ENCODE measurements around the gene ZNF433.
"Not testable (repeated sequence)": the region's sequence is repeated elsewhere in the genome, so short reads cannot be mapped to it uniquely, and the experiment has no call there.

Gene ZNF433

GRCh38 chr19:11995174-11995573, 40.3 kb downstream of the ZNF433 start:
- H4K20me1 ChIP-seq (ENCODE audit: insufficient read depth), result no peaks in the 10 kb centered on the region

GRCh38 chr19:11991921-11992320, 43.6 kb downstream of the ZNF433 start:
- not testable (repeated sequence) for H3K4me1 ChIP-seq (ENCODE audit: low read depth, poor library complexity, severe bottlenecking); H4K20me1 ChIP-seq (ENCODE audit: insufficient read depth); H3K4me2 ChIP-seq; H3K9ac ChIP-seq; H3K79me2 ChIP-seq (ENCODE audit: insufficient read depth, low read depth); H2AFZ ChIP-seq (ENCODE audit: low read depth); H3K4me3 ChIP-seq (IDR thresholded peaks at IDR 0.05; ENCODE audit: insufficient read depth, low read depth, low read length); H3K27ac ChIP-seq; H3K27me3 ChIP-seq (ENCODE audit: insufficient read depth, low read depth); H3K36me3 ChIP-seq (ENCODE audit: insufficient read depth)

More at GRCh38 chr19:11995174-11995573, 40.3 kb downstream of the ZNF433 start:
- H3K4me3 ChIP-seq (IDR thresholded peaks at IDR 0.05; ENCODE audit: insufficient read depth, low read depth, low read length), result no peak overlapping the region
- TF ChIP-seq CTCF (conservative IDR thresholded peaks at IDR 0.05; ENCODE audit: low read depth, low read length), result no peak
- H3K9ac ChIP-seq, result no peak overlapping the region
- no peak overlapping the region for H3K27ac ChIP-seq
- no peaks in the 10 kb centered on the region for H3K27me3 ChIP-seq (ENCODE audit: insufficient read depth, low read depth)
- H3K79me2 ChIP-seq (ENCODE audit: insufficient read depth, low read depth), result no peaks in the 10 kb centered on the region
- H3K4me1 ChIP-seq (ENCODE audit: low read depth, poor library complexity, severe bottlenecking), result no peaks in the 10 kb centered on the region
- no peak overlapping the region for H3K4me2 ChIP-seq
- no peak overlapping the region for H2AFZ ChIP-seq (ENCODE audit: low read depth)
- no peaks in the 10 kb centered on the region for H3K36me3 ChIP-seq (ENCODE audit: insufficient read depth)

GRCh38 chr19:11989112-11989456, 46.4 kb downstream of the ZNF433 start:
- H3K4me2 ChIP-seq, result peak overlapping the region; percentile 71; the same call in 1 of the 2 replicates
- no peaks in the 10 kb centered on the region for H3K4me1 ChIP-seq (ENCODE audit: low read depth, poor library complexity, severe bottlenecking)
- no peak overlapping the region for H3K4me3 ChIP-seq (IDR thresholded peaks at IDR 0.05; ENCODE audit: insufficient read depth, low read depth, low read length)
- no peak overlapping the region for H3K9ac ChIP-seq
- H4K20me1 ChIP-seq (ENCODE audit: insufficient read depth), result no peaks in the 10 kb centered on the region
- no peak overlapping the region for H2AFZ ChIP-seq (ENCODE audit: low read depth)
- no peaks in the 10 kb centered on the region for H3K36me3 ChIP-seq (ENCODE audit: insufficient read depth)
- no peak overlapping the region for H3K27ac ChIP-seq
- no peaks in the 10 kb centered on the region for H3K27me3 ChIP-seq (ENCODE audit: insufficient read depth, low read depth)
- TF ChIP-seq CTCF (conservative IDR thresholded peaks at IDR 0.05; ENCODE audit: low read depth, low read length), result peak; percentile 10
- H3K79me2 ChIP-seq (ENCODE audit: insufficient read depth, low read depth), result no peaks in the 10 kb centered on the region

- H3K27me3 ChIP-seq (ENCODE audit: insufficient read depth, low read depth), result no peaks in the 10 kb centered on the region
- TF ChIP-seq CTCF (conservative IDR thresholded peaks at IDR 0.05; ENCODE audit: low read depth, low read length), result no peak
- peak overlapping the region; percentile 66 for H3K27ac ChIP-seq
- peak overlapping the region; percentile 87 for H2AFZ ChIP-seq (ENCODE audit: low read depth)
- H3K4me1 ChIP-seq (ENCODE audit: low read depth, poor library complexity, severe bottlenecking), result no peaks in the 10 kb centered on the region
- H4K20me1 ChIP-seq (ENCODE audit: insufficient read depth), result no peaks in the 10 kb centered on the region
- H3K36me3 ChIP-seq (ENCODE audit: insufficient read depth), result no peaks in the 10 kb centered on the region
- H3K79me2 ChIP-seq (ENCODE audit: insufficient read depth, low read depth), result no peaks in the 10 kb centered on the region
- no peak overlapping the region for H3K4me3 ChIP-seq (IDR thresholded peaks at IDR 0.05; ENCODE audit: insufficient read depth, low read depth, low read length)
- H3K9ac ChIP-seq, result peak overlapping the region; percentile 44; the same call in 1 of the 2 replicates
- H3K4me2 ChIP-seq, result peak overlapping the region; percentile 71
Measured at GRCh38 chr19:11987405-11988281, 47.8 kb downstream of the ZNF433 start.

GRCh38 chr19:11986754-11987153, 48.7 kb downstream of the ZNF433 start:
- no peaks in the 10 kb centered on the region for H3K4me1 ChIP-seq (ENCODE audit: low read depth, poor library complexity, severe bottlenecking)
- no peak overlapping the region for H3K4me3 ChIP-seq (IDR thresholded peaks at IDR 0.05; ENCODE audit: insufficient read depth, low read depth, low read length)
- no peak overlapping the region for H3K9ac ChIP-seq
- H2AFZ ChIP-seq (ENCODE audit: low read depth), result no peak overlapping the region; the same call in 1 of the 2 replicates
- TF ChIP-seq CTCF (conservative IDR thresholded peaks at IDR 0.05; ENCODE audit: low read depth, low read length), result no peak
- no peaks in the 10 kb centered on the region for H3K79me2 ChIP-seq (ENCODE audit: insufficient read depth, low read depth)
- no peak overlapping the region for H3K4me2 ChIP-seq
- H3K36me3 ChIP-seq (ENCODE audit: insufficient read depth), result no peaks in the 10 kb centered on the region
- H3K27ac ChIP-seq, result no peak overlapping the region
- no peaks in the 10 kb centered on the region for H4K20me1 ChIP-seq (ENCODE audit: insufficient read depth)
- no peaks in the 10 kb centered on the region for H3K27me3 ChIP-seq (ENCODE audit: insufficient read depth, low read depth)

Data from KMS-11 (cell line).